NOMO-1 treated with DMSO at 0.1 percent for 48 hours (cell line): ENCODE results near the gene FOXO1.
"Not testable (repeated sequence)": the region's sequence is repeated elsewhere in the genome, so short reads cannot be mapped to it uniquely, and the experiment has no call there.

Source experiments
- DNase-seq: peaks from one replicate; lab custom pipeline; 2025; ENCODE audit not compliant: unreplicated experiment; lab: John Stamatoyannopoulos, UW

The FOXO1 gene

DNA sequence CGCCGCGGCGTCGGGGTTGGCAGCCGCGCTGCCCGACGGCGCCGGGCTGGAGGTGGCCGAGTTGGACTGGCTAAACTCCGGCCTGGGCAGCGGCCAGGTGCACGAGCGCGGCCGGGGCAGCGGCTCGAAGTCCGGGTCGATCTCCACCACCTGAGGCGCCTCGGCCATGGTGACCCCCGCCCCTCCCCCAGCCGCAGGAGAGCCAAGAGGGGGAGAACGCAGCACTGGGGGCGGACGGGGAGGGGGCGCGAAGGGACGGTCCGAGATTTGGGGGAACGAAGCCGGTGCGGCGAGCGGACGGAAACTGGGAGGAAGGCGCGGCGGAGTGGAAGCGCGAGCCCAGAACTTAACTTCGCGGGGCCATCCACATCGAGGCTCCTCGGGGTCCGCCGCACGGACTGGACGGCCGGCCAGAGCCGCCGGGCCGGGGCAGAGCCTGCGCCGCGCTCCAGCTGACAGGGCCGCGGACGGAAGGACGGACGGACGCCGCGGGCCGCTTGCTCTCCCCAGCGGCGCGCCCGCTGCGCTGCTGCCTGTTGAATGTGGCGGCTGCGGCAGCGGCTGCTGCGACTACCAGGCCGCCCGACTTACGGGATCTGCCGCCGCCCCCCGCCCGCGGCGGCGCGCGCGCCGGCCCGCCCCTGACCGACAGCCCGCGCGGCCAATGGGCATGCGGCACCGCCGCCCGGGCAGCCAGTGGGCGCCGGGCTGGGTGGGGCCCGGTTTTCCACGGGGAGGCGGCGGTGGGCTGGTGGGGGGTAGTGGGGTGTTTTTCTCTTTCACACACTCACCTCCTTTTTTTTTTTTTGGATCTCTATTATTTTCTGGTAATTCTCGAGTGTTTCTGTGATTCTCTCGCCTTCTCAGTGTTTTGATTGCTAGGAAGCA lies at the start of gene FOXO1:
Gene FOXO1 (minus strand): TSS at position 597 of the 888 bp plus-strand sequence. CDS start 429 bp downstream, at position 168.
- peak; percentile 72 for DNase-seq

GRCh38 chr13:40714433-40714832 lies 48.0 kb upstream of the FOXO1 start:
- DNase-seq = not testable (repeated sequence)

DNA sequence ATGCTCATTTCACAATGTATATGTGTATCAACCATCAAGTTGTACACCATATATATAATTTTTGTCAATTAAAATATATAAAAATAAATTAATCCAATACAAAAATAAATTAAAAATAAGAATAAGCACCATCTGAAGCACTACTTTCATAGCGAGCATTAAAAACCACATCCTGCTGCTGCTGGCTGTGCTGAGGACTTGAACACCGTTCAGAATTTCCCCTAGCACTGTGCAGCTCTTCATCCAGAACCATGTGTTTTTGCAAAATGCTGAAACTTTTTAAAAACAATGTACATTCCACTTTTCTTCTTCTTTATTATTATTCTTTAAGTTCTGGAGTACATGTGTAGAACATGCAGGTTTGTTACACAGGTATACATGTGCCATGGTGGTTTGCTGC lies 40.0 kb upstream of the FOXO1 start:
- no peak for DNase-seq

DNA sequence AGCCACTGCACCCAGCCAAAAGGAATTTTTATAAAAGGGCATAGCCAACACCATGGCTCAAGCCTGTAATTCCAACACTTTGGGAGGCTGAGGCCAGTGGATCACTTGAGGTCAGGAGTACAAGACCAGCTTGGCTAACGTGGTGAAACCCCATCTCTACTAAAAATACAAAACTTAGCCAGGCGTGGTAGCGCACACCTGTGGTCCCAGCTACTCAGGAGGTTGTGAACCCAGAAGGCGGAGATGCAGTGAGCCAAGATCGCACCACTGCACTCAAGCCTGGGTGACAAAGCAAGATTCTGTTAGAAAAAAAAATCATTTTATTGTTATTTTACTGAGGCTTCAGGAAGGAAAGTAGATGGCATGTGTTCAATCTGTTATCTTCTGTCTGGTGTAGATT lies 31.3 kb upstream of the FOXO1 start:
- DNase-seq = no peak

DNA sequence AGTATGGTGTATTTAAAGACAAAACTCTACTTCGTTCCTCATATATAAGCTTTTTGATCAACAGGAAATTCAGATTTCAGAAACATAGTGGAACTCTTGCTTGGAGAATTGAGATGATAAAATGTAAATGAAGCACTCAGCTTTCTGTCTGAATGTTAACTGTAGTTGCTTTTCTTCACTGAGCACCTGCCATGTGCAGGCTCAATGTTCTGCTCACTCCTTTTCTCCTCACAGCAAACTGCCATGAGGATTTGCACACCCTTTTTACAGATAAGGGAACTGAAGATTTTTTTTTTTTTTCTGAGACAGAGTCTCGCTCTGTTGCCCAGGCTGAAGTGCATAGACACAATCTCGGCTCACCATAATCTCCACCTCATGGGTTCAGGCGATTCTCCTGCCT lies 28.0 kb upstream of the FOXO1 start:
- DNase-seq = no peak

- no peak for DNase-seq
Observed at GRCh38 chr13:40692946-40693345, 26.5 kb upstream of the FOXO1 start.

- DNase-seq = no peak
Observed at GRCh38 chr13:40688781-40689180, 22.3 kb upstream of the FOXO1 start.

DNA sequence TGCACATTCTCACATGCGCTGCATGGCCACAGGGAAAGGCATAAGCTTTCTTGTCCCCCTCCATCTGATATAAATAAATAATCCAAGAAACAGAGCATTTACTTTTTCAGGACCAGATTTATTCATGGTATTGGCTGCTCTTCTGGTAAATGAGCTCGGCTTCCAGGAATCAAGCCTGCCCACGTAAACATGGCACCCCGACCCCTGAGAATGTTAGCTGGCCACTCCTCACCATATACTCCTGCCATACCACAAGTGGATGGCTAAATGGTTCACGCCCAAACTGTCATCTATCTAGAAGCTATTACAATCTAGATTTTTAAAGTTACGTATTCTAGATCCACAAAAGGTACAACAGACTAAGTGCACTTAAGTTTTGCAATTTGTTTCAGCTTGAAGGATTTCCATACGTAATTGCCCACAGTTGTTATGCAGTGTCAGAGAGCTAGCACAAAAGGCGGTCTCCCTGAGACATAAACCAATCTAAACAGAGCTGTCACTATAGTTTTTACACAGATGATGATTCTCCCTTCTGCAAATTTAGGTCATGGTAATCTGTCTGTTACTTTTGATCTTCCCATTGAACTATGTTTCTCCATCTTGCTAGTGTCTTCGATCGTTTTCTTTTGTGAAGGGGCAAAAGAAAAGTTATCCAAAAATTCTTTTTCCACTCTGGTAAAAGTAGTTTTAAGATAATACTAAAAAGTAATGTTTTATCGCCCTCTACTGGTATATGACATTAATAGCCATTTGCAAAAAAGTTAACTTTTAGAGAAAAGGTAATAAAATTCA lies 16.2 kb upstream of the FOXO1 start:
- DNase-seq = peak; percentile 56

- no peak for DNase-seq
Observed at GRCh38 chr13:40681341-40682146, 15.1 kb upstream of the FOXO1 start.

DNA sequence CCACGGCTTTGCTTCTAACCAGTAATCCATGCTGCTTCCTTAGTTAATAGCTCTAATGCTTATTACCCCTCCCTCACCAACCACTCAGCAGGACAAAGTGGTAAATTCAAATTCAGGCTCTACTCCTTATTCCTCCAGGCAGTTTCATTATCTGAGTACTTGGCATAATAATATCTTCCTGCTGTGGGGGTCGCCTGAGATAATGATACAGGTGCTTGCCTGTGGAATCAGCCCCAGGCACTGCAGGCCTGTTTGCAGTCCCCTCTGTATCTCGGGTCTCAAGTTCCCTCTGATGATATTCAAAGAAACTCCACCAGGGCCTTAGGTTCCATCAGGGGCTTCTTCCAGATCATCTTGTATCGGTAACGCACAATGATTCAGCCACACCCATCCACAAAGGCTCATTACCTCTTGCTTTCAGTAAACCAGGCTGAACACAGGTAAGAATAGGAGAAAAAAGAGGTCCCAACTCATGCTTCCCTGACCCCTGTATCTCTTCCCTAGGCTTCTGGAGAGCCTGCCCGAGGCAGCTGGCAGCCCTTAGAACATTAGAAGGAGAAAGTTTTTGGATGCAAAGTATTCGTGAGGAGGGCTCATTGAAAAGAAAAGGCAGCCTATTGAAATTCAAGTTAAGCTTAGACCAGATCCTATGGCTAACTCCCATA lies 14.3 kb upstream of the FOXO1 start:
- no peak for DNase-seq

GRCh38 chr13:40679480-40679985 lies 13.1 kb upstream of the FOXO1 start:
- DNase-seq = no peak

GRCh38 chr13:40677064-40677463 lies 10.6 kb upstream of the FOXO1 start:
- DNase-seq = no peak

- no peak for DNase-seq
Observed at GRCh38 chr13:40676007-40676406, 9.6 kb upstream of the FOXO1 start.

DNA sequence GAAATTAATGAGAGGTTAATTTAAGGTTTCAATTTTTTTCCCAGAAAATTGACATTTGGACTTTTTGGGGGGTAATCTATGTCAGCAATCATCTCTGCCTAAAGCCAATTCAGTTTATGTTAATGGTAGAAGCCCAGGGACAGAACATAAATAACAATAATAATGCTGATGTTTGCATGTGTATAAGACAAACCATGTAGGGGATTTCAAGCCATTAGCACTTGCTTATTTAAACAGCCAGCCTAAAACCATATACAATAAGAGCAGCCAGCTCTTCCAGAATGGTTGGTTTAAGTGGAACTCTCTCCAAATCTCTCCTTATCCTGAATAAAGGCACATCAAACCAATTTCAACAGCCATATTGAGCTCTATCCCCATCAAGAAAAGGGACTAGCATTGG lies 7.0 kb upstream of the FOXO1 start:
- no peak for DNase-seq

DNA sequence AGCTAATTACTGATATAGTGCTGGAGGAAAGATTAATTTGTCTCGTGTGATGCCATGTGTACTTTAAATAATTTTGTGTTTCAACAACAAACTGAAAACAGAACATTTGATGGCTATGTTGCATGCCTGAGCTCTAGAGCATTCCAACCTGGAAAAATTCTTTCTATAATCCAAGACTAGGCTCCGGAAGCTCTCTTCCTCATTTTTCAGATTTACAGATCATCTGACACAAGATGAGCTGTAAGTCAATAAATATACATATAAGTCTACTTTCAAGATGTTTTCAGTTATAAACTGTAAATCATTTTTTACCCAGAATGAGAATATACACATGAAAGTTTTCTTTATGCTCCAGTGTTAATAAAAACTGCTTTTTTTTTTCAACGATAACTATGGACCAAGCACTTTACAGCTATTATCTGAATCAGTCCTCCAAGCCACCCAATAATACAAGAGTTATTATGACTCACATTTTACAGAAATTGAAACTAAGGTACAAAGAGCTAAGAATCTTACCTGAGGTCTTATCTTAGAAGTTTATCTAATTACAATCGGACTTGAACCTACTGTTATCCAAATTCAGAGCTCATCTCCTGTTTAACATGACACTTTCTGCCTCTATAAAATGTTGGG lies 6.4 kb upstream of the FOXO1 start:
- DNase-seq = no peak

DNA sequence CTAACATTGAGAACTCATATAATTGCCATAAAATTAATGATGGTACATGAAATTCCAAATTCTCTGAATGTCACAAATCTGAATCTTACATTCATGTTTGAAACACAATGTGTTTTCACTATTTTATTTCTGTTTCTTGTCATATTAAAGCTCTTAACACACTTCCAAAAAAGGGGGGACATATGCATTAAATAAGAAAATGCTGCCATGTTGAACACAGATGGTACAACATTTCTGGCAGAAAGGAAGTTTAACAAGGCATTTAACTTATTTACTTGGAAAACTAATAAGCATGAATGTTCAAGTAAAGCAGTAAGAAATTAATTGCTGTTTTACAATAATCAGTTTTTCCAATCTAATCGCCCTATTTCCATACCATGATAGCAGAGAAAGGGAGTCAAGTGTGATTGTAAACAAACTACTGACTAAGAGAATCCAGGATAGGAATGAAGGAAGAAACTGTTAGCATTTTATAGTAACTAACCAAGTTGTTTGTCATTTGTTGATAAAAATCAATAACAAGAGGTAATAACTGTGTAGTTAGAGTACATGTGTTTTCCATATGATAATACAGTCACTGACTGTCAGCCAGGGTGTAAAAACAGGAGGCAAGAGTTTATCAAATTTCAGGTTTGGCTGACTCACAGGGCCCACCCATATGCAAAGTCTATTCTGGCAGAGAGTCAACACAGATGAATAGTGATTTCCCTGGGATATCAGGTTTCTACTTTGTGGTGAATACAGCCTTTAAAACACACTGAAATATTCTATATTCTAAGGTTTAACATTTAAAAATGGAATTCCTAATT lies 5.7 kb upstream of the FOXO1 start:
- DNase-seq = no peak

- no peak for DNase-seq
Observed at GRCh38 chr13:40670307-40670706, 3.9 kb upstream of the FOXO1 start.

GRCh38 chr13:40668335-40668734 lies 1.9 kb upstream of the FOXO1 start:
- DNase-seq = peak; percentile 44

- no peak for DNase-seq
Observed at GRCh38 chr13:40667622-40667978, 1.2 kb upstream of the FOXO1 start.
